ENCODE data around the gene CYLD.

GRCh38 chr16:50800074-50800473, 58.2 kb downstream of the CYLD start:
- TF ChIP-seq EZH2 (optimal IDR thresholded peaks at IDR 0.05; ENCODE audit: low read depth, low read length), result no peak
- no peak for TF ChIP-seq CTCF (IDR thresholded peaks at IDR 0.05; ENCODE audit: low read length)
- TF ChIP-seq EZH2phosphoT487 (IDR thresholded peaks at IDR 0.05; ENCODE audit: low read length), result no peak

All from MM.1S (cell line).